Measurements from ENCODE around the gene IMMP1L.

- TF ChIP-seq POLR2AphosphoS5 (IDR thresholded peaks at IDR 0.05; ENCODE audit: low read depth, low read length) (no peak), POLR2A (IDR thresholded peaks at IDR 0.05; ENCODE audit: low read depth, low read length) (no peak), SPI1 (IDR thresholded peaks at IDR 0.05; ENCODE audit: low read depth, low read length) (no peak), POU2F2 (IDR thresholded peaks at IDR 0.05; ENCODE audit: low read depth, low read length) (no peak), TAF1 (IDR thresholded peaks at IDR 0.05; ENCODE audit: low read depth, low read length) (no peak), PAX5 (IDR thresholded peaks at IDR 0.05; ENCODE audit: insufficient read depth, low read length, severe bottlenecking) (no peak)
Measured at GRCh38 chr11:31412946-31413345, 96.5 kb downstream of the IMMP1L start.

All from GM12891 (cell line).